GM03348 (cell line): ENCODE results near the gene HSPA6.
"Not testable (repeated sequence)": the region's sequence is repeated elsewhere in the genome, so short reads cannot be mapped to it uniquely, and the experiment has no call there.

Source experiments
- DNase-seq: peaks from one replicate; pipeline ENCODE4 v3.0.0; 2012; ENCODE audit warnings: low spot score

Gene HSPA6

DNA sequence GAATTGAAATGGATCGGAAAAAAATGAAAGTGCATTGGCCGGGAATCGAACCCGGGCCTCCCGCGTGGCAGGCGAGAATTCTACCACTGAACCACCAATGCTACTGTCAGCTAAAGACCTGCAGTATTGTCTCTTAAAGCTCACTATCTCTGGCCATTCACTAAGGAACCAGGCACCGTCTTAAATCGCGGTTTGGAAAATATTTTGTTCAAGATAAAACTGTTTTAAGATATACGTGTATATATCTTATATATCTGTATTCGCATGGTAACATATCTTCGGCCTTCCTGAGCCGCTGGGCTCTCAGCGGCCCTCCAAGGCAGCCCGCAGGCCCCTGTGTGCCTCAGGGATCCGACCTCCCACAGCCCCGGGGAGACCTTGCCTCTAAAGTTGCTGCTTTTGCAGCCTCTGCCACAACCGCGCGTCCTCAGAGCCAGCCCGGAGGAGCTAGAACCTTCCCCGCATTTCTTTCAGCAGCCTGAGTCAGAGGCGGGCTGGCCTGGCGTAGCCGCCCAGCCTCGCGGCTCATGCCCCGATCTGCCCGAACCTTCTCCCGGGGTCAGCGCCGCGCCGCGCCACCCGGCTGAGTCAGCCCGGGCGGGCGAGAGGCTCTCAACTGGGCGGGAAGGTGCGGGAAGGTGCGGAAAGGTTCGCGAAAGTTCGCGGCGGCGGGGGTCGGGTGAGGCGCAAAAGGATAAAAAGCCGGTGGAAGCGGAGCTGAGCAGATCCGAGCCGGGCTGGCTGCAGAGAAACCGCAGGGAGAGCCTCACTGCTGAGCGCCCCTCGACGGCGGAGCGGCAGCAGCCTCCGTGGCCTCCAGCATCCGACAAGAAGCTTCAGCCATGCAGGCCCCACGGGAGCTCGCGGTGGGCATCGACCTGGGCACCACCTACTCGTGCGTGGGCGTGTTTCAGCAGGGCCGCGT, at the start of gene HSPA6:
TSS of gene HSPA6 (plus strand) at position 724 of the 925 bp plus-strand sequence. CDS start at position 843, 119 bp downstream.
- peak; percentile 87 for DNase-seq

DNA sequence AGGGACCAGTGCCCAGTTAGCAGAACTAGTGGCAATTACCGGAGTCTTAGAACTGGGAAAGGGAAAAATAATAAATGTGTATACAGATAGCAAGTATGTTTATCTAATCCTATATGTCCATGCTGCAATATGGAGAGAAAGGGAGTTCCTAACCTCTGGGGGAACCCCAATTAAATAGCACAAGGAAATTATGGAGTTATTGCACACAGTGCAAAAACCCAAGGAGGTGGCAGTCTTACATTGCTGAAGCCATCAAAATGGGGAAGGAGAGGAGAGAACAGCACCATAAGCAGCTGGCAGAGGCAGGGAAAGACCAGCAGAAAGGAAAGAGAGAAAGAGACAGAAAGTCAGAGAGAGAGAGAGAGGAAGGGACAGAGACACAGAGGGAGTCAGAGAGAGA, 46.6 kb upstream of the HSPA6 start:
- DNase-seq, result not testable (repeated sequence)

DNA sequence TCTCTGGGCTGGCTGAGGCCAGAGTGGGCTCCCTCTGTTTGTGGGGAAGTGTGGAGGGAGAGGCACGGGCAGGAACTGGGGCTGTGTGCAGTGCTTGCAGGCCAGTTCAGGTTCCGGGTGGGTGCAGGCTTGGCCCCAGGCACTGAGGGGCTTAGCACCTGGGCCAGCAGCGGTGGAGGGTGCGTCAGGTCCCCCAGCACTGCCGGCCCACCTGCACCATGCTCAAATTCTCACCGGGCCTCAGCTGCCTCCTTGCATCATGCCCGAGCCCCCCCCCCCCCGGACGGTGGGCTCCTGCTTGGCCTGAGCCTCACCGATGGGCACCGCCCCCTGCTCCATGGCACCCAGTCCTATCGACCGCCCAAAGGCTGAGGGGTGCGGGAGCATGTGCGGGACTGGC, 45.4 kb upstream of the HSPA6 start:
- no peak for DNase-seq

DNA sequence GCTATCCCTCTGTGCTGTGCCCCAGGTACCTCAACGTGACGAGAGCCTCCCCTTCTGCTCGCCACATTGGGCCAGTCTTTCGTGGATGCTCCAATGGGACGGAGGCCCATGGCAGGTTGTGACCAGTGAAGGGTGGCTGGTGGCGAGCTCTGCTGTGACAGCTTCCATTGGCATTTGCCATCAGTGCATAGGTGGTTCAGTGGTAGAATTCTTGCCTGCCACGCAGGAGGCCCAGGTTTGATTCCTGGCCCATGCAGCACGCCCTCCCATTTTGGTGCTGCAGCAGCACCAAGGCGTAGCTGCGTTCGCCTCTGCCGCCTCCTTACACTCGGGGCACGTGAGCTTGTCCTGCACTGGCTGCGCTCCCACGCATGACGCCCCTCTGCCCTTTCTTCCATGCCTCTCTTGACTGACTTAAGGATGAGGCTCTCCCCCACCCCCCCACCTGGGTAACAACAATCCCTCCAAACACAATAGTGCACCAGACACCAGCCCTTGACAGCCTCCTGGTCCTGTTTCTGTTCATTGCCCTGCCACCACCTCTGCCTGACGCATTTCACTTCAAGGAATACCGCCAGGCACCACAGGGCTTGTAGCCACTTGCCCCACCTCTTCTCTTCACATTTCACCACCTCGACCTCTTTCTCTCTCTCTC, 43.8 kb upstream of the HSPA6 start:
- DNase-seq, result no peak

DNA sequence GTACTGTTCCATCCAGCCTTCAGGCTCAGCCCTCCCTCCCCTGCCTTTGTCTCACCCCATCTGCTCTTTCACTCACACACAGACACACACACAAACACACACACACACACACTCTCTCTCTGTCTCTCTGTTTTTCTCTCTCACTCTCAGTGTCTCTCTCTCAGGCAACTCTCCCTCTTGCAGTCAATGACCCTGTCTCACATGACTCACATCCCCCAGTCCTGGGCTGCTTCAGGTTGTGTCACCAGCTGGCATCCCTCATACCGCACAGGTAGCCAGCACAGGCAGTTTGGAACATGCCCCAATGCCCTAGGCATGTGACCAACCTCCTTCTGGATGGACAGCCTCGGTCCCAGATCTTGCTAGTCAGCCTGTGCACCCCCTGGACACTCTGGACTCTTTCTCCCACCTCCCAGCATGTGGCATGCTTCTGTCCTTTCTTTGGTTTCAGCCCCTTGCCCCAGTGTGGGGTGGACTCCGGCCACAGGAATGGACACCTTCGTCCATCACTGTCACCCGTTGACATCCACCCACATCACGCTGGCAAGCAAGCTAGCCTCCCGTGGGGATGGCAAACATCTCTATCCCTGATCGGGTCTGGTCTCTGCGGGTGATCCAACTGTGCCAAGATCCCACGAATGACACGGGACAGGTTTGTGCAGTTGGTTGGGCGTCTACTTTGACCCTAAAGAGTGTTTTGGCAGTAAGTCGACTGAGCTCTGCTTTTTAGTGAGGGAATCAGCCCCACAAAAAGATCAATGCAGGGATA, 42.5 kb upstream of the HSPA6 start:
- no peak for DNase-seq

GRCh38 chr1:161482610-161483009, 41.7 kb upstream of the HSPA6 start:
- DNase-seq, result no peak

GRCh38 chr1:161483361-161483760, 41.0 kb upstream of the HSPA6 start:
- no peak for DNase-seq

DNA sequence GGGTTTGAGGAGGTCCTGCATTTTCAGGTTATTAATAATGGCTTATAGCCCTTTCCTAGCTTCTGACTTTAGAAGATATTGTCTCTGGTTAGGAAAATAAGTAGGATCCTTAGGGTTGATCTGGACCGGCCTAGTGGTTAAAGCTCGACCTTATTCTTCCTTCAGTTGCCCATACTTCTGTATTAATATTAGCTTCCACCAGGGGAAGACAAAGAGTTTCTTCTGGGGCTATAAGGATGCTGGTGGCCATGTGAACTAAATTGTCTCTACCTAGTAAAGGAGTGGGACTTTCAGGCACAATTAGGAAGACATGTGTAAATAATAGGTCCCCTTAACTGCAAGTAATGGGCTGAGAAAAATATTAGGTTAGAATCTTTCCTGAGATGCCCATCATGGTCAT, 39.7 kb upstream of the HSPA6 start:
- DNase-seq, result no peak

DNA sequence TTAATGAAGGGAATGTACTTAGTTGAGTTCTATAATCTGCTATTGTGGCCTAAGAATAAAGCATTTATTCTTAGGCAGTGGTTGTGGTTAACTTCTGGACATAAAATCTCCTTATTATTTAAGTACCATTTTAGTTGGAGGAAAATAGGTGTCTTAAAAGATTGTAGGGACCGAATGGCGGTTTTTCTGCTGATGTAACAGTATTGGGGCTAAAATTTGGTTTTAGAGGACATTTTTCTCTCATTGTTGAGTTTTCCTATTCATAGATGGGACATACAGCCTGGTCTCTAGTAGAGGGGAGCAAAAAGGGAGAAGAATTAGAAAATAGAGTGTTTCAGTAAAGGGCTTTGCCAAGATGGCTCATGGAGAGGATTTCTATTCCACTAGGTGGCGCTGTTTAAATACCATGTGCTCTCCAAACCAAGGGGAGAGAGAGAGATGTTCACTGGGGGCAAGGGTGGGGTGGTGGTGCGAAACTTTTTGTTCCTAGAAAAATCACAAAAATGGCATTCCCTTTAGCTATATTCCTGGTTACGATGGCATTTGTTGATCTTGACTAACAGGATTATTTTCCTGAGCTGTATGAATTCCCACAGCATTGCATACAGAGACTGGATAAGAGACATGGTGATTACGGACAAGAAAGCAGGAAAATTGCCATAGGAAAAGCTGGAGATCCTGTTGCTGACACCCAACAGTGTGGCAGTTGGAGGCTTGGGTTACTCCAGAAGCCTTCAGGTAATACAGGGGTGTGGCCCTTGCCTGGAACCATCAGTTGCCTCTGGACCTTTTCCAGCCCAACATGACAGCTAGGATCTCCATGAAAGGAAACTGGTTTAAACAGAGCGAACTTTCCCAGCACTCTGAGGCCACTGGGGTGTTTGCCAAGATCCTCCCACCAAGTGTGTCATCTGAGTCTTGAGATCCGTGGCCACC, 37.3 kb upstream of the HSPA6 start:
- DNase-seq, result peak; percentile 74

GRCh38 chr1:161491472-161491871, 32.9 kb upstream of the HSPA6 start:
- DNase-seq, result no peak

GRCh38 chr1:161492827-161493226, 31.5 kb upstream of the HSPA6 start:
- no peak for DNase-seq

GRCh38 chr1:161494091-161494735, 30.1 kb upstream of the HSPA6 start:
- DNase-seq, result no peak

DNA sequence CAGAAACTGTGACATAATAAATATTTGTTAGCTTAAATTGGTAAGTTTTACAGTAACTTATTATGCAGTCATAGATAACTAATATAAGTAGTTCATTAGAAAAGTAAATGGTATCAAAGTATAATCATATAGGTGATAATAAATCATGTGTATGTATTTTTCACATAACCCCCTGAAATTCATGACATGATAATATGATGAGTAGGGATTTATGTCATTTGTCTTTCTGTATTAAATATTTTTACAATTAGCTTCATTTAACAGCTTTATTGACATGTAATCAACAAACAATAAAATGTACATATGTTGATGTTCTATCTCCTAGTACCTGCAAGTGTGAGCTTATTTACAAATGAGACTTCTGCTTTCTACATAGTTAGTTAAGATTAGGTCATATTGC, 28.9 kb upstream of the HSPA6 start:
- no peak for DNase-seq

DNA sequence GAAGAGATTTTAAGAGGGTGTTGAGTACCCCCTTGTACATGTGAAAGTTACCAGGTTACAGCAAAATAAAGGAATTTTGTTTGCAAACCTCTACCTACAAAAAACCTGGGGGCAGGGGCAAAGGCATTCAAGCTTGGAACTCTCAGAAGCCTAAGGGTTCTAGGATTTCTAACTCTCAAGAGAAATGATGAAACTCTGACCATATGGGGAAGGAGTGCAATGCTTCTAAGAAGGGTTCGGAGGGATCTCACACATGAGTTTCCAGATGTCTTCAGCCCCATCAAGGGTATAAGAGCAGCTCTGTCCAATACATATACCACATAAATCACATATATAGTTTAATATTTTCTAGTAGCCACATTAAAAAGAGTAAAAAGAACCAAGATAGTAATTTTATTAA, 26.4 kb upstream of the HSPA6 start:
- DNase-seq, result no peak

DNA sequence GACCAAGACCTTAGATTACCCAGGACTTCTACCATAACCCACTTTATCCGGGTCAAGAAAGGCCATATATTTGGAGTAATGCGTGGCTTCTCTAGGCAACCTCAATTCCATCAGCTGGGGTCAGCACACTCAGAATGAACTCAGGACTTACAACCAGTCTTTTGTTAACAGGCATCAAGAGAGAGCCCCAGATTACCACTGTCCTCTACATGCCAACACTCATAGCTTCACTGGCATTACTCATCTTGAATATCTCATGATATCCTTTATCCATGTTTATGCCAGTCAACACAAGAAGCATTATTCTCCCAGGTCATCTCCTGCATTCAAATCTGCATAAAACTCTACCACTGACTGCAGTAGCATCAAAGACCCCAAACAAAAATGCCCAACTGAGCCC, 25.7 kb upstream of the HSPA6 start:
- no peak for DNase-seq

- DNase-seq, result no peak
Measured at GRCh38 chr1:161499099-161500039, 25.0 kb upstream of the HSPA6 start.

- DNase-seq, result no peak
Measured at GRCh38 chr1:161501234-161501633, 23.1 kb upstream of the HSPA6 start.

DNA sequence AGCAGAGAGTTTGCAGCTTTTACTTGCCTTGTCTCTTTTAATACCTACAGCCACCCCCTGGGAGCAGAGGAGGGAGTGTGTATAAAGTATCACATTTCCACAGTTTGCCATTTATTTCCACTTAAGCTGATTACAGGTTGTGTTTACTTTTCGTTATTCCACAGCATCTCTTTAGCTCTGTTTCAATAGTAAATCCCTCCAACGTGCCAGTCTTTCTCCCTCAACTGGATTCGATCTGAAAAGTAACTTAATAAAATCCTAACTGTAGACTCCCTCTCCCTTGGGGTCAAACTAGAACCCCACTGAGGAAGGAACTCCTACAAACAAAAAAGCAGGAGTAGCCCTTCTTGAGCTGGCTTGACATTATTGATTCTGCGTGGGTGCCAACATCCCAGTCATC, 22.2 kb upstream of the HSPA6 start:
- DNase-seq, result no peak

DNA sequence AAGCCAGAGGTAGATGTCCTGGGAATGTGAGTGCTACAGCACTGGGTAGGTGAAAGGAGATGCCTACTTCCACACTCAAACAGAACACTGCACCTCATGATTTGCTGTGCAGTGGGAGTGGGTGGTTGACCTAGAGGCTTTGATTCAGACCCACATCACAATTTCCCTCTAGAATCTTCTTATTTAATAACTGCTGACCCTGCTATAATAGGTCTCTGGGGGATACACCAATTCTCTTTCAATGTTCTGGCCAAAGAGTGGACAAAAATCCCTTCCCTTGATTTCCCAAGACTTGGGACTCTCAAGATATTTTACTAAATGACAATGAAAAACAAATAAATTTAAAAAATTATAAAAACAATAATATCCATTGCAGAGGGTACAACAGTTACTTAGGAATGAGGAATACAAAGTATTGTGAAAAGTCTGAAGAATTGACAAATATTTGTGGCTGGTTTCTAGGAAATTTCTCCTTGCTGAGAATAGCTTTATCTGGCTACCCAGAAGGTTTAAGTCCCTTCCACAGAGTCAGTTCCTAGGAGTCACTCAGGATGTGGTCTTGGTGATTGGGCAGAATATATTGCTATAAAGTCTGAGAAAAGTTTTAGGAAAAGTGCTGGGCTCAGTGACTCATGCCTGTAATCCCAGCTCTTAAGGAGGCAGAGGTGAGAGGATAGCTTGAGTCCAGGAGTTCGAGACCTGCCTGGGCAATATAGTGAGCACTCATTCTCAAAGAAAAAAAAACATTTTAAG, 21.5 kb upstream of the HSPA6 start:
- DNase-seq, result no peak
